HL-60/S4 treated with retinoic acid at 250 ng/mL for 4 days and 3 days (cell line): ENCODE data around the gene GET4.
"Not testable (repeated sequence)": the region's sequence is repeated elsewhere in the genome, so short reads cannot be mapped to it uniquely, and the experiment has no call there.

Source experiments
- in situ Hi-C: fragments of 300-500 bp; cut with MboI; formaldehyde crosslinking; loops from 2 replicates; pipeline ENCODE4 v1.7.0; 2022; ENCODE audit warnings: low sequenced_read_pairs

GET4 gene

GRCh38 chr7:925601-926000, 49.2 kb downstream of the GET4 start:
- in situ Hi-C loops: no loop called here

- in situ Hi-C loops: no loop called here
Measured at GRCh38 chr7:926061-927030, 50.0 kb downstream of the GET4 start.

- in situ Hi-C loops: no loop called here
Measured at GRCh38 chr7:927031-927671, 50.8 kb downstream of the GET4 start.

- in situ Hi-C loops: no loop called here
Measured at GRCh38 chr7:929311-929711, 53.0 kb downstream of the GET4 start.

- in situ Hi-C loops: no loop called here
Measured at GRCh38 chr7:930975-931758, 54.8 kb downstream of the GET4 start.

- in situ Hi-C loops: no loop called here
Measured at GRCh38 chr7:931871-932650, 55.7 kb downstream of the GET4 start.

GRCh38 chr7:932651-932975, 56.3 kb downstream of the GET4 start:
- in situ Hi-C loops: no loop called here

- in situ Hi-C loops: no loop called here
Measured at GRCh38 chr7:934469-935163, 58.3 kb downstream of the GET4 start.

GRCh38 chr7:935164-935873, 59.0 kb downstream of the GET4 start:
- in situ Hi-C loops: no loop called here

GRCh38 chr7:935874-936385, 59.6 kb downstream of the GET4 start:
- in situ Hi-C loops: no loop called here

GRCh38 chr7:936386-937054, 60.2 kb downstream of the GET4 start:
- in situ Hi-C loops: no loop called here

- in situ Hi-C loops: no loop called here
Measured at GRCh38 chr7:937856-938484, 61.6 kb downstream of the GET4 start.

GRCh38 chr7:938546-939185, 62.3 kb downstream of the GET4 start:
- in situ Hi-C loops: no loop called here

GRCh38 chr7:939843-940242, 63.5 kb downstream of the GET4 start:
- in situ Hi-C loops: no loop called here

- in situ Hi-C loops: no loop called here
Measured at GRCh38 chr7:940599-941408, 64.5 kb downstream of the GET4 start.

GRCh38 chr7:943793-944192, 67.4 kb downstream of the GET4 start:
- in situ Hi-C loops: not testable (repeated sequence)

- in situ Hi-C loops: no loop called here
Measured at GRCh38 chr7:944744-945143, 68.4 kb downstream of the GET4 start.
